PFSK-1 (cell line): ENCODE measurements around the gene SHISA3.

ENCODE experiments used
- FOXP2 ChIP-seq: optimal IDR thresholded peaks from 2 replicates; pipeline ENCODE3; 2011; ENCODE audit warnings: borderline replicate concordance, control low read depth, inconsistent platforms; ENCODE audit not compliant: insufficient read depth; ENCODE audit errors: extremely low read length, extremely low read depth
- POLR2AphosphoS5 ChIP-seq: IDR thresholded peaks from 2 replicates; pipeline ENCODE4 v1.6.1; 2012; ENCODE audit warnings: low read depth, mild to moderate bottlenecking, control low read depth, low read length, moderate library complexity
- SIN3A ChIP-seq: IDR thresholded peaks from 2 replicates; pipeline ENCODE4 v1.6.1; 2012; ENCODE audit warnings: mild to moderate bottlenecking, low read length, moderate library complexity, borderline replicate concordance; ENCODE audit not compliant: insufficient read depth
- TAF1 ChIP-seq: IDR thresholded peaks from 2 replicates; pipeline ENCODE4 v1.6.1; 2012; ENCODE audit warnings: low read length, control low read depth, borderline replicate concordance; ENCODE audit not compliant: insufficient read depth
- TF ChIP-seq, protein P1 (sequence below), 2 experiments: IDR thresholded peaks; 2 replicates each; pipeline versions ENCODE4 v1.6.1 to v1.8.0; 2011 to 2012; ENCODE audit warnings: low read depth in 2 of 2, low read length in 2 of 2, control low read depth in 1 of 2, inconsistent platforms in 1 of 2, mild to moderate bottlenecking in 1 of 2, moderate library complexity in 1 of 2; ENCODE audit not compliant: insufficient read depth in 1 of 2

Gene SHISA3

DNA sequence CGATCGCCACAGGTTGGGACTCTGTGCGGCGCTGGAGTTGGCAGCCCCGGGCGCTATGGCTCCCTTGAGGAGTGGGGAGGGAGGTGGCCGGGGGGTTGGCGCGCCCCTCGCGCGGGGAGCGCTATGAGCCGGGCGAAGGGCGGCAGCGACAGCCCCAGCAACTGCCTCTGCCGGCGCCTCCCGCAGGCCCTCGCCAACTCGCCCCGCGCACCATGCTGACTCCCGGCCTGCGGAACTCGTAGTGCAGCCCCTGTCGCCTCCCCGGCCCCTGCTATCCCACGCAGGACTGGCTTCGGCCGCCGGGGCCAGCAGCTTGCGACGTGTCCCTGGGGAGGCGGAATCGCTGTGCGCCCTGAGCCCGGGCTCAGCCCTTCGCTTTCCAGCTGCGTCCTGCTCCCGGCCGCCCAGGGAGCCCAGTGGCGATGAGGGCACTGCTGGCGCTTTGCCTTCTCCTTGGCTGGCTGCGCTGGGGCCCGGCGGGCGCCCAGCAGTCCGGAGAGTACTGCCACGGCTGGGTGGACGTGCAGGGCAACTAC, 415 bp downstream of the SHISA3 start:
- no peak for TF ChIP-seq TAF1
- TF ChIP-seq FOXP2: no peak
- TF ChIP-seq SIN3A: no peak
- TF ChIP-seq POLR2AphosphoS5: no peak
- TF ChIP-seq, protein P1, sequence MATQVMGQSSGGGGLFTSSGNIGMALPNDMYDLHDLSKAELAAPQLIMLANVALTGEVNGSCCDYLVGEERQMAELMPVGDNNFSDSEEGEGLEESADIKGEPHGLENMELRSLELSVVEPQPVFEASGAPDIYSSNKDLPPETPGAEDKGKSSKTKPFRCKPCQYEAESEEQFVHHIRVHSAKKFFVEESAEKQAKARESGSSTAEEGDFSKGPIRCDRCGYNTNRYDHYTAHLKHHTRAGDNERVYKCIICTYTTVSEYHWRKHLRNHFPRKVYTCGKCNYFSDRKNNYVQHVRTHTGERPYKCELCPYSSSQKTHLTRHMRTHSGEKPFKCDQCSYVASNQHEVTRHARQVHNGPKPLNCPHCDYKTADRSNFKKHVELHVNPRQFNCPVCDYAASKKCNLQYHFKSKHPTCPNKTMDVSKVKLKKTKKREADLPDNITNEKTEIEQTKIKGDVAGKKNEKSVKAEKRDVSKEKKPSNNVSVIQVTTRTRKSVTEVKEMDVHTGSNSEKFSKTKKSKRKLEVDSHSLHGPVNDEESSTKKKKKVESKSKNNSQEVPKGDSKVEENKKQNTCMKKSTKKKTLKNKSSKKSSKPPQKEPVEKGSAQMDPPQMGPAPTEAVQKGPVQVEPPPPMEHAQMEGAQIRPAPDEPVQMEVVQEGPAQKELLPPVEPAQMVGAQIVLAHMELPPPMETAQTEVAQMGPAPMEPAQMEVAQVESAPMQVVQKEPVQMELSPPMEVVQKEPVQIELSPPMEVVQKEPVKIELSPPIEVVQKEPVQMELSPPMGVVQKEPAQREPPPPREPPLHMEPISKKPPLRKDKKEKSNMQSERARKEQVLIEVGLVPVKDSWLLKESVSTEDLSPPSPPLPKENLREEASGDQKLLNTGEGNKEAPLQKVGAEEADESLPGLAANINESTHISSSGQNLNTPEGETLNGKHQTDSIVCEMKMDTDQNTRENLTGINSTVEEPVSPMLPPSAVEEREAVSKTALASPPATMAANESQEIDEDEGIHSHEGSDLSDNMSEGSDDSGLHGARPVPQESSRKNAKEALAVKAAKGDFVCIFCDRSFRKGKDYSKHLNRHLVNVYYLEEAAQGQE (IDR thresholded peaks at IDR 0.05; ENCODE audit: insufficient read depth in 1 of 2, low read depth in 2 of 2, low read length in 2 of 2): no peak

DNA sequence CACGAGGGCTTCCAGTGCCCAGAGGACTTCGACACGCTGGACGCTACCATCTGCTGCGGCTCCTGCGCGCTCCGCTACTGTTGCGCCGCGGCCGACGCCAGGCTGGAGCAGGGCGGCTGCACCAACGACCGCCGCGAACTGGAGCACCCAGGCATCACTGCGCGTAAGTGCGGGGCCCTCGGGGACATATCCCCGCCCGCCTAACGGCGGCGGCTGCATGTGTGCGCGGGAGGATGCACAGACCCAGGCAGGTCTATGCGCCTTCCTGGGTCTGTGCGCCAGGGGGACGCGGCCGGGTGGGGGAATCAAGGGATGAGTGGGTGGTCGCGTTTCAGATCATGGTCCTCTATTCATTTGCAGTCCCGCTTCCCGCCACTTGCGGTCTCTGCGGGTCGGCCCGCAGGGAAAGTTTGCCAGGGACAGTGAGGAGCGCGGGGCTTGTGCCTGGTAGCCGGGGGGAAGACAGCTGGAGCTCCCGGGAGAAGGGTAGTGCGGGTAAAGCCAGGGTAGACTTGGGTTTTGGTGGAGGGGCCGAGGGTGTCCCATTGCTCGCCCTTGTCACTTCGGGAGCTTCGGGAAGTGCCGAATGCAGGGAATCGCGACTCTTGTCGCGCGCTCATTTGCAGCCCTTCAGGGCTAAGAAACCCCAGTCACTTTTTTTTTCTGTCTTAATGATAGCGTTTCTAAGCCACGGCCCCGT, 1.0 kb downstream of the SHISA3 start:
- TF ChIP-seq SIN3A (peak; percentile 49; the same call in 1 of the 2 replicates), TAF1 (peak; percentile 35; the same call in 1 of the 2 replicates), POLR2AphosphoS5 (no peak; the same call in 1 of the 2 replicates)

DNA sequence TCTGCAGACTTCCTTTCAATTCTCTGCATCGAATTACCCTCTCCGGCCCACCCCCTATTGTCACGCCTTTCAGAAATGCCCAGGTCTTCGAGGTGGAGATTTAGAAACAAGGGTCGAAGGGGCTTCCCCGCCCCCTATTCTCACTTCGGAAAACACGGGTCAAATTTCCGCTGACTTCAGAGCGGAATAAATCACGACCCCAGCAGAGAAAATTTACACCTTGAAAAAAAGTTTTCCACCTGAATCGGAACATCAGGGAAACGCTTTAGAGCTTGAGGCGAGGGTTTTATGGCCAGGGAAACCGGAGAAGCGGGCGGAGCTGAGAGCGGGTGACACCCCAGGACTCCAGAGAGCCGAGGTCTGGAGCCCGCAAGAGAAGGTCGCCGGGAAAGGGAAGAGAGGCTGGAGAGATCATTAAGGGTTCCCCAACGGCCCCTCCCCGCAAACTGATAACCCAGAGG, 1.6 kb downstream of the SHISA3 start:
- TF ChIP-seq SIN3A (0 out of 2 replicates have a peak, but pooled peaks have one; percentile 3), FOXP2 (no peak), TAF1 (peak; percentile 11; the same call in 1 of the 2 replicates), POLR2AphosphoS5 (peak; percentile 44; the same call in 1 of the 2 replicates)
- TF ChIP-seq, protein P1 (IDR thresholded peaks at IDR 0.05; ENCODE audit: insufficient read depth in 1 of 2, low read depth in 2 of 2, low read length in 2 of 2): no peak

DNA sequence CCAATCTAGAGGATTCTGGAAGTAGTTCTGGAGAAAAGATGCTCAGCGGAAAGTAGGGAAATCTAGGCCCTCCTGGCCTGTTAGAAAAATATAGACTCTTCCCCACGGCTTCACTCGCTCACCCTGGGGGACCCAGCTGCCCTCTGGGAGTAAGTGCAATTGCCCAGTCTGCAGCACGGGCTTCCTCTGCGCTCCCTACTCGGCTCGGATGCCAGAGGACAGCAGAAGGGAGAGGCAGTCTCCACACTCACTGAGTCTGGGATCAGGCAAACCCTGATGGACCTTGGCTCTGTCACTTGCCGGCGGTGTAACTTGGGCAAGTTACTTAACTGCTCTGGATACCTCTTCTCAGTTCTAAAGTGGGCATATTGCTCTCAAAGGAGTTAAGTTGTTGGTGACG, 2.1 kb downstream of the SHISA3 start:
- no peak for TF ChIP-seq SIN3A
- TF ChIP-seq TAF1: no peak
- TF ChIP-seq, protein P1 (IDR thresholded peaks at IDR 0.05; ENCODE audit: insufficient read depth in 1 of 2, low read depth in 2 of 2, low read length in 2 of 2): no peak
- TF ChIP-seq FOXP2: no peak
- TF ChIP-seq POLR2AphosphoS5: no peak

DNA sequence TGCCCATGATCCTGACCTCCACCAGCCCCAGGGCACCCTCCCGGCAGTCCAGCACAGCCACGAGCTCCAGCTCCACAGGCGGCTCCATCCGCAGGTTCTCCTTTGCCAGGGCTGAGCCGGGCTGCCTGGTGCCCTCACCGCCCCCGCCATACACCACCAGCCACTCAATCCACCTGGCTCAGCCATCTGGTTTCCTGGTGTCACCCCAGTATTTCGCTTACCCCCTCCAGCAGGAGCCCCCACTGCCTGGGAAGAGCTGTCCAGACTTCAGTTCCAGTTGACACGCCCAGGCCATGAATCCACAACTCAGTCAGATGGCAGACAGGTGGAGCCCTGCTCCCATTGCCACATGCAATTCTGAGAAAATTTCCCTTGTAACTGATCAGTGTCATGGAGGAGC, 3.9 kb downstream of the SHISA3 start:
- no peak for TF ChIP-seq POLR2AphosphoS5
- TF ChIP-seq, protein P1 (IDR thresholded peaks at IDR 0.05; ENCODE audit: insufficient read depth in 1 of 2, low read depth in 2 of 2, low read length in 2 of 2): peak in 1 of 2 experiments; percentile 63; a peak in 2 of 4 replicates
- no peak for TF ChIP-seq SIN3A
- TF ChIP-seq TAF1: no peak
